Activated CD4-positive, alpha-beta T cell treated with anti-CD3 and anti-CD28 coated beads, Interleukin-2, amount 10 ng/mL, durations not matched to agents 7 days and 5 days (primary cell): ENCODE results near the gene SVIL. TPM values are rescaled to one million over a fixed set of nuclear protein-coding genes. Genes with fewer than 3 reads are reported as not detected.
"Not testable (repeated sequence)": the region's sequence is repeated elsewhere in the genome, so short reads cannot be mapped to it uniquely, and the experiment has no call there.

Experiments used
- CTCF ChIA-PET: fragments of 350-600 bp; sonication (Branson Sonifier 250); formaldehyde crosslinking; loops from one replicate; lab custom pipeline; 2021; ENCODE audit warnings: antibody characterized with exemption; lab: Charles Lee
- POLR2A ChIA-PET: fragments of 350-600 bp; sonication (Branson Sonifier 250); formaldehyde crosslinking; loops from one replicate; lab custom pipeline; 2021; ENCODE audit warnings: antibody characterized with exemption; lab: Charles Lee
- DNase-seq: peaks from one replicate; pipeline ENCODE4 v3.0.0-alpha.2; 2020
- H3K27ac Mint-ChIP-seq: one replicate; pipeline ENCODE4 v1.8.0; 2021; ENCODE audit warnings: mild to moderate bottlenecking, moderate library complexity, mixed read lengths
- H3K27me3 Mint-ChIP-seq: one replicate; pipeline ENCODE4 v1.8.0; 2021; ENCODE audit warnings: mixed read lengths
- H3K36me3 Mint-ChIP-seq: one replicate; pipeline ENCODE4 v1.8.0; 2021; ENCODE audit warnings: low read depth, mixed read lengths
- H3K4me1 Mint-ChIP-seq: one replicate; pipeline ENCODE4 v1.8.0; 2021; ENCODE audit warnings: mixed read lengths
- H3K4me3 Mint-ChIP-seq: one replicate; pipeline ENCODE4 v1.8.0; 2021; ENCODE audit warnings: mild to moderate bottlenecking, moderate library complexity, mixed read lengths
- H3K9me3 Mint-ChIP-seq: one replicate; pipeline ENCODE4 v1.8.0; 2021; ENCODE audit warnings: mixed read lengths
- total RNA-seq, 2 experiments: library from RNA; stranded (reverse); gene quantifications; one replicate each; pipeline ENCODE4 v1.2.3, GENCODE V29; 2021

Gene SVIL
- total RNA-seq, 2 experiments from 2014 or later, result 22.6 to 26.8 TPM

GRCh38 chr10:29587102-29587749 lies 47.5 kb downstream of the SVIL start:
- H3K4me1 Mint-ChIP-seq, result peaks cover 14% of the 10 kb centered on the region
- CTCF ChIA-PET, POLR2A ChIA-PET, H3K36me3 Mint-ChIP-seq, H3K9me3 Mint-ChIP-seq, H3K27ac Mint-ChIP-seq, H3K27me3 Mint-ChIP-seq, H3K4me3 Mint-ChIP-seq, DNase-seq: not testable (repeated sequence)

DNA sequence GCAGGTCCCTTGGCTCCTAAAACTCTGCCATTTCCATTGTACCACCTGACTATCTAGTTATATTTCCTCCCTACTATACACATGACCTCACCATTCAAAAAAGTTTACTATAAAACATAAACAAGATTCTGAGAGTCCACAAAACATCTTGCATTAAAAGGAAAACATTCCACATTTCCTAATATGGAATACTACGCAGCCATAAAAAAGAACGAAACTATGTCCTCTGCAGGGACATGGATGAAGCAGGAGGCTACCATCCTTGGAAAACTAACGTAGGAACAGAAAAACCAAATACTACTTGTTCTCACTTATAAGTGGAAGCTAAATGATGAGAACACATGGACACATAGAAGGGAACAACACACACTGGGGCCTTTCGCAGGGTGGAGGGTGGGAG lies 48.3 kb downstream of the SVIL start:
- ChIA-PET CTCF (no interaction called here), POLR2A (no interaction called here)
- Mint-ChIP-seq H3K27ac (no peak overlapping the region), H3K27me3 (no peaks in the 10 kb centered on the region), H3K36me3 (no peaks in the 10 kb centered on the region), H3K4me3 (no peak overlapping the region), H3K4me1 (peaks cover 14% of the 10 kb centered on the region), H3K9me3 (peaks cover 3% of the 10 kb centered on the region)
- no peak for DNase-seq

- POLR2A ChIA-PET, result no interaction called here
- Mint-ChIP-seq H3K27me3 (no peaks in the 10 kb centered on the region), H3K9me3 (peaks cover 3% of the 10 kb centered on the region), H3K36me3 (no peaks in the 10 kb centered on the region), H3K4me3 (no peak overlapping the region), H3K27ac (no peak overlapping the region), H3K4me1 (peaks cover 10% of the 10 kb centered on the region)
- DNase-seq, result no peak
- CTCF ChIA-PET, result no interaction called here
Measured at GRCh38 chr10:29585488-29585976, 49.2 kb downstream of the SVIL start.

GRCh38 chr10:29584436-29584835 lies 50.3 kb downstream of the SVIL start:
- Mint-ChIP-seq H3K36me3 (no peaks in the 10 kb centered on the region), H3K27me3 (no peaks in the 10 kb centered on the region), H3K4me3 (no peak overlapping the region), H3K9me3 (peaks cover 3% of the 10 kb centered on the region), H3K27ac (no peak overlapping the region), H3K4me1 (peaks cover 5% of the 10 kb centered on the region)
- no peak for DNase-seq
- ChIA-PET CTCF (interaction anchor here (0.6 kb wide), 1 partner anchor 1306 kb away, joined by 4 read pairs; no protein-coding TSS in a partner anchor), POLR2A (no interaction called here)

- Mint-ChIP-seq H3K27me3 (no peaks in the 10 kb centered on the region), H3K36me3 (no peaks in the 10 kb centered on the region), H3K9me3 (peaks cover 3% of the 10 kb centered on the region), H3K27ac (no peak overlapping the region), H3K4me1 (peaks cover 5% of the 10 kb centered on the region), H3K4me3 (no peak overlapping the region)
- ChIA-PET POLR2A (no interaction called here), CTCF (interaction anchor here (0.6 kb wide), 1 partner anchor 406 kb away, joined by 3 read pairs; no protein-coding TSS in a partner anchor)
- DNase-seq, result no peak
Measured at GRCh38 chr10:29583674-29584073, 51.1 kb downstream of the SVIL start.

- POLR2A ChIA-PET, H3K27ac Mint-ChIP-seq, DNase-seq, H3K27me3 Mint-ChIP-seq, H3K36me3 Mint-ChIP-seq, H3K9me3 Mint-ChIP-seq, H3K4me3 Mint-ChIP-seq, CTCF ChIA-PET, H3K4me1 Mint-ChIP-seq: not testable (repeated sequence)
Measured at GRCh38 chr10:29582769-29583168, 52.0 kb downstream of the SVIL start.

DNA sequence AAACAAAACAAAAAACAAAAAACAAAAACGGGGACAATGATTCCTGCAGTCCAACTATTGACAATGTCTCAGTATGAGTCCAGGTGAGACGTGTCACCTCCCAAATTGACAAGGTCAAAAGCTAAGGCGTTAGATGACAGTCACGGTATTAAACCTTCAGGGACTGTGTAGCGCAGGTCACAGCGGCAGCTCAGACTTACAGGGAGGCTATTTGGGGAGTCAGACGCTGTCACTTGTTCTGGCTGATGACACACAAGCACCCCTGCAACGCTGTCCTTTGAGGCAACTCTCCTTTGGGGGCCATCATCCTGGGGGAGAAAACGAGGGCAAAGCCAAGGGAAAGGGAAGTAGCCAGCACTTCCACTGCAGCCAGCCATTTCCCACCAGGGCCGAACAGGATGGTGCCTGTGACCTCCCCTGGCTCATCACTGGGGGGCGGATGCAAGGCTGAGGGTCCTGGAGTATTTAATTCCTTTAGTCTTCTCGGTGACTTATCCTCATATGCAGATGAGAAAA lies 55.3 kb downstream of the SVIL start:
- Mint-ChIP-seq H3K9me3 (no peaks in the 10 kb centered on the region), H3K4me1 (peaks cover 5% of the 10 kb centered on the region), H3K27me3 (no peaks in the 10 kb centered on the region), H3K36me3 (no peaks in the 10 kb centered on the region), H3K27ac (no peak overlapping the region), H3K4me3 (no peak overlapping the region)
- DNase-seq, result no peak
- CTCF ChIA-PET, result interaction anchor here (1.5 kb wide), 1 partner anchor 28 kb away, joined by 3 read pairs; no protein-coding TSS in a partner anchor
- POLR2A ChIA-PET, result no interaction called here

GRCh38 chr10:29578457-29578856 lies 56.3 kb downstream of the SVIL start:
- Mint-ChIP-seq H3K27ac (no peak overlapping the region), H3K4me3 (no peak overlapping the region), H3K4me1 (peaks cover 3% of the 10 kb centered on the region), H3K36me3 (no peaks in the 10 kb centered on the region), H3K27me3 (no peaks in the 10 kb centered on the region), H3K9me3 (no peaks in the 10 kb centered on the region)
- CTCF ChIA-PET, result no interaction called here
- POLR2A ChIA-PET, result no interaction called here
- no peak for DNase-seq

DNA sequence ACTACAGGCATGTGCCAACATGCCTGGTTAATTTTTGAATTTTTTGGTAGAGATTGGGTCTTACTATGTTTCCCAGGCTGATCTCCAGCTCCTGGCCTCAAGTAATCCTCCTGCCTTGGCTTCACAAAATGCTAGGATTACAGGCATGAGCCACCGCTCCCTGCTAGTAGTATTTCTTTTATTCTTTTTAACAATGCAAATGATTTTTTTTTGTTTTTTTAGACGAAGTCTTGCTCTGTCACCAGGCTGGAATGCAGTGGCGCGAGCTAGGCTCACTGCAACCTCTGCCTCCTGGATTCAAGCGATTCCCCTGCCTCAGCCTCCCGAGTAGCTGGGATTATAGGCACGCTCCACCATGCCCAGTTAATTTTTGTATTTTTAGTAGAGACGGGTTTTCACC lies 58.1 kb downstream of the SVIL start:
- ChIA-PET POLR2A (no interaction called here), CTCF (interaction anchor here (0.6 kb wide), 1 partner anchor 767 kb away, joined by 3 read pairs; no protein-coding TSS in a partner anchor)
- no peak overlapping the region for H3K4me3 Mint-ChIP-seq
- H3K4me1 Mint-ChIP-seq, result no peaks in the 10 kb centered on the region
- no peak for DNase-seq
- H3K27me3 Mint-ChIP-seq, result no peaks in the 10 kb centered on the region
- H3K9me3 Mint-ChIP-seq, result no peaks in the 10 kb centered on the region
- H3K27ac Mint-ChIP-seq, result no peak overlapping the region
- H3K36me3 Mint-ChIP-seq, result no peaks in the 10 kb centered on the region

GRCh38 chr10:29575098-29575455 lies 59.7 kb downstream of the SVIL start:
- POLR2A ChIA-PET, result no interaction called here
- no peak overlapping the region for H3K4me3 Mint-ChIP-seq
- no peaks in the 10 kb centered on the region for H3K27me3 Mint-ChIP-seq
- H3K4me1 Mint-ChIP-seq, result no peaks in the 10 kb centered on the region
- CTCF ChIA-PET, result no interaction called here
- no peaks in the 10 kb centered on the region for H3K9me3 Mint-ChIP-seq
- DNase-seq, result no peak
- no peaks in the 10 kb centered on the region for H3K36me3 Mint-ChIP-seq
- no peak overlapping the region for H3K27ac Mint-ChIP-seq

GRCh38 chr10:29574212-29575097 lies 60.3 kb downstream of the SVIL start:
- H3K27ac Mint-ChIP-seq, H3K27me3 Mint-ChIP-seq, DNase-seq, H3K36me3 Mint-ChIP-seq, CTCF ChIA-PET, H3K4me1 Mint-ChIP-seq, H3K4me3 Mint-ChIP-seq, POLR2A ChIA-PET, H3K9me3 Mint-ChIP-seq: not testable (repeated sequence)

DNA sequence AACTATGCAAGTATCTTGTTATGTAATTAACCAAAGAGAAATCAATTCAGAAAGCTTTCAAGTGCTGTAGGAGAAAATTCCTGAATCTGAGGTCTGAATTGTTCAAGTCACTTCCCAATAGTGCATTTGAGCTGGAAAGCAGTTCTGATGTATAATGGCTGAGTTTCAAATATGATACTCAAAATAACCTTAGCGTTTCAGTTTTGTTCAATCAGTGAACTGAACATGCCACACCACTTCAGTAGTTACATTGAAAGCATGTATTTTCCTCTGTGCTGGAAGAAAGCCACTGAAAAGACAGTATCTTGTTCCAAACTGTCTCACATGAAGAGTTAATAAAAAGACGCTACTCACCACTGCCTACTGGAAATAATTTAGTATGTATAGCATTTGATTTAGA lies 64.5 kb downstream of the SVIL start:
- H3K4me1 Mint-ChIP-seq, H3K9me3 Mint-ChIP-seq, H3K27ac Mint-ChIP-seq, DNase-seq, POLR2A ChIA-PET, H3K27me3 Mint-ChIP-seq, H3K36me3 Mint-ChIP-seq, H3K4me3 Mint-ChIP-seq: not testable (repeated sequence)
- CTCF ChIA-PET, result interaction anchor here (0.7 kb wide), 1 partner anchor 8 kb away, joined by 3 read pairs; no protein-coding TSS in a partner anchor

DNA sequence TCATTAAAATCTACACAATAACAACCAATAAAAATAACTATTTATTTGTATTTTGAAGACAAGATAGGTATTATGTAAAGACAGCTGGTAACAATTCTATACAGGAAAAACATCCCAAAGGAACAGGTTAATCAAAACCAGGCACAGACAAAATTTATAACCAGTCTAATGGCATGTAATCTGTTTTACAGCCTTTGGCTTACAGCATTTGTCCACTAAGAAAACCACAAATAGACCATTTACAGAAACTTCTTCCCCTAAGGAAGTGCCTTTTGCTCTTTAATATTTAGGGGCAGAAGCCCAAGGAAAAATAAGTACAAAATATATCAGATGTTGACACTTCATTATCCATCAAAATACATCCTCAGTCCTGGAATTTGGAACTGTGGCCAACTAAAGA lies 65.0 kb downstream of the SVIL start:
- no peak for DNase-seq
- no peak overlapping the region for H3K4me3 Mint-ChIP-seq
- ChIA-PET POLR2A (no interaction called here), CTCF (no interaction called here)
- no peak overlapping the region for H3K27ac Mint-ChIP-seq
- H3K9me3 Mint-ChIP-seq, result no peaks in the 10 kb centered on the region
- no peaks in the 10 kb centered on the region for H3K36me3 Mint-ChIP-seq
- no peaks in the 10 kb centered on the region for H3K27me3 Mint-ChIP-seq
- H3K4me1 Mint-ChIP-seq, result no peaks in the 10 kb centered on the region
